Pericardium fibroblast (primary cell): Measurements from ENCODE around the gene PFKL. TPM values are rescaled to one million over a fixed set of nuclear protein-coding genes. Genes with fewer than 3 reads are reported as not detected.

Source experiments
- total RNA-seq: library from RNA; depleted of rRNA; stranded (reverse); fragments of >200 nt; gene quantifications from 2 replicates; pipeline ENCODE4 v1.2.3, GENCODE V29; 2015

PFKL gene
- total RNA-seq: 96.3 and 149 TPM in 2 replicates

DNA sequence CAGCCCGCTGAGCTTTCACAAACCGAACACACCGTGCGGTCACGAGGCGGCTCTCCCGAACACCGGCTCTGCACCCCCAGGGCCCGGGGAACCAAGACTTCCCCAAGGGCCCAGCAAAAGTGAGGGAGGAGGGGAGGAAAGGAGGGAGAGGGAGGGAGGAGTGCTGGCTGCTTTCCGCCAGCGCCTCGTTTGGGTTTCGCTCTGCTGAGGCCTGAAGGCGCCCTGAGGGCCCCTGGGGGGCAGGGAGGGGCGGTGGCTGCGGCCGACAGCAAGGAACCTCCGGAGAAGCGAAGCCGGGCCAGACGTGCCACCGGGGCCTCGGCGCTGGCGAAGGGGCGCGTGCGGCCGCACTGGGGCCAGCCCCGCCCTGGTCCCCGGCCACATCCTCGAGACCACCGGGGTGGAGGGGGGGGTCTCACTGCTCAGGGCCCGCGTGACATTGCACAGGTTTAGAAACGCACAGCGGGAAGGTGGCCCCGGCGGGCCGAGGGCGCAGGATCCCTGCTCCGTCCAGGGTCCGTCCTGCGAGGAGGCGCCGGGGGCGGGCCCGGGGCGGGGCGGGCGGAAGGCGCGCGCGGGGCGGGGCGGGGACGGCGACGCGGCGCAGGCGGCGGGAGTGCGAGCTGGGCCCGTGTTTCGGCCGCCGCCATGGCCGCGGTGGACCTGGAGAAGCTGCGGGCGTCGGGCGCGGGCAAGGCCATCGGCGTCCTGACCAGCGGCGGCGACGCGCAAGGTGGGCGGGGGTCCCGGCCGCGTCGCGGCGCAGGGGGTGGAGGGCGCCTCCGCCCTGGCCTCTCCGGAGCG, at the start of gene PFKL:
TSS of gene PFKL (plus strand) at position 596 of the 804 bp plus-strand sequence. CDS start at position 649, 53 bp downstream.

DNA sequence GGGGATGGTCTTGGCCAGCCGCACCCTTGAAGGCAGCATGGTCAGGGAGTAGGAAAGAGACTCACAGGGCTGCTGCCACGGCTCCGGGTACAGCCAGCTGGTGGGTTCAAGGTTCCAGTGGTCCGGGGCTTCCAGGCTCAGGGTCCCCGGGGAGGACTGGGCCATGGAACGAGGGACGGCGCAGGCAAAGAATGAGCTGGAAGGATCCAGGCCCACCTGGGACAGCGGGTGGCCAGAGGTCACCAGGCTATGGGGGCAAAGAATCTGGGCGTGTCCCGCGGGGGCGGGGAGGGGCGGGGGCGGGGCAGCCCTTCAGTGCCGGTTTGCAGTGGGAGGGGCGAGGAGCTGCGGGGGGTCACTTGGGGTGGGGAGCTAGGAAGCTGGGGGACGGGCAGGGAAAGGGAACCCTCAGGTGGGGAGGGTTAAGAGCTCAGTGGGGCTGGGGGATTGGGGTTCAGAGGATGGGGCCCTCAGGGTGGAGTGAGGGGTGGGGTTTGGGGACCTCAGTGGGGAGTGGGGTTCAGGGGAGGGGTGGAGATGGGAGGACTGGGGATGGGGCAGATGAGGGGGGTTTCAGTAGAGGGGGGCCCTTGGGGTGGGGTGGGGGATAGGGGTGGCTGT, 38.1 kb upstream of the PFKL start, which contains the start of gene DNMT3L:
TSS of gene DNMT3L (minus strand) at position 223 of the 621 bp plus-strand sequence. CDS start 638 bp downstream, outside the sequence.

DNA sequence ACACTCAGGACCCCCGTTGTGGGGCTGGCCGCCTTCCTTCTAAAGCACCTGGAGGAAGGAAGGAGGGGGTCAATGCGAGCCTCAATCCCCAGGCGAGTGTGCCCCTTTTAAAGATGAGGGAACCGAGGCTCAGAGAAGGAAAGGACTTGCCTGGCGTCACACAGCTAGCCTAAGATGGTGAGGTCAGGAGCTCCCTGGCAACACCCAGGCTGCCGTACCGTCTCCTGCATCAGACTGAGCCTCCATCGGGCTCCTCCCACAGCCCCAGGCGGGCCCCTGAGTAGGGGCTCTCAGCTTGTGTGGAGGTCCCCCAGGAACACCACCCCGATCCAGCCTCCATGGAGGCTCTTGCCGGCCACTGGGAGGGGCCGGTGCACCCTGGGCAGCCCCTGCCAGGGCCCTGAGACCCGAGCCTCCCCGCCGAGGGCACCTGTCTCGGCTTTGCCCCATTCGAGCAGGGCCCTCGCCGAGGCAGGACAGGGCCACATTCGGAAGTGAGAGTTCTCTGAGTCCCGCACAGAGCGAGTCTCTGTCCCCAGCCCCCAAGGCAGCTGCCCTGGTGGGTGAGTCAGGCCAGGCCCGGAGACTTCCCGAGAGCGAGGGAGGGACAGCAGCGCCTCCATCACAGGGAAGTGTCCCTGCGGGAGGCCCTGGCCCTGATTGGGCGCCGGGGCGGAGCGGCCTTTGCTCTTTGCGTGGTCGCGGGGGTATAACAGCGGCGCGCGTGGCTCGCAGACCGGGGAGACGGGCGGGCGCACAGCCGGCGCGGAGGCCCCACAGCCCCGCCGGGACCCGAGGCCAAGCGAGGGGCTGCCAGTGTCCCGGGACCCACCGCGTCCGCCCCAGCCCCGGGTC, 14.5 kb upstream of the PFKL start, which contains the start of gene AIRE:
TSS of gene AIRE (plus strand) at position 739 of the 855 bp plus-strand sequence. CDS start 131 bp downstream, outside the sequence.

DNA sequence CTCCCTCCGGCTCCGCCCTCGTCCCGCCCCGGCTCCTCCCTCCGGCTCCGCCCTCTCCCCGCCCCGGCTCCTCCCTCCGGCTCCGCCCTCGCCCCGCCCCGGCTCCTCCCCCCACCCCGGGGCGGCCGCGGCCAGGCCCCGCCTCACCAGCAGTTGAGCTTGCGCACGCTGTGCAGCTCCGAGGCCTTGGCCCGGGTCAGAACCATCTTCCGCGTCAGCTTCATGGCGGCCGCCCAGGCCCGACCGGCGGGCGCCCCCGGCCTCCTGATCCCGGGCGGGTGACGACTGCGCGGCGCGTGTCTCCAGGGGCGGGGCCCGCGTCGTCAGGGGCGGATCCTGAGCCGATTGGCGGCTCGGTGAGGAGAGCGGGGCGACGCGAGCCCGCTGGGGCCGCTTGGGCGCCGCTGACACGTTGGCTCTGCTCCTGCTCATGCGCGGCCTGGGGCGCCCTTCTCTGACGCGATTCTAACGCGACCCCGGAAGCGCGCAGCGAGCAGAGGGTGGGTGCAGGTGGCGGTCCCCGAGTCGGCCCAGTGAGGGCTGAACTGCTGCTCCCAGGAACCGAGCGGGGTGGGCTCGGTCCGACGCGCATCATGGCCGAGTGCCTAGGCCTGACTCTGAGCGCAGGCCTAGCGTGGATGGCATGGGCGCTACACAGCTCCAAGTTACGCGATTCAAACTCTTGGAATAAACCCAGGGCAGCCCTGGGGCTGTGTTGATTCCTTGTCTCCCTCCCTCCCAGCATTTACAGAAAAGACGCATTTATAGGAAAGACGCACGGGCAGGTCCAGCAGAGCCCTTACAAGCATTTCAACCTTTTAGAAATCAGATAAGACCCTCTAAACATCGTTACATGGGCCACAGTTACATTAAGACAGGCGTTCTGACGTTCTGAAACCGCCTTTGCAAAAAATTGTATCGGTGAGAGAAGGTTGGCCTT, 39.4 kb downstream of the PFKL start, which contains the start of gene CFAP410:
TSS of gene CFAP410 (minus strand) at position 420 of the 940 bp plus-strand sequence. CDS start at position 224, 196 bp downstream.

DNA sequence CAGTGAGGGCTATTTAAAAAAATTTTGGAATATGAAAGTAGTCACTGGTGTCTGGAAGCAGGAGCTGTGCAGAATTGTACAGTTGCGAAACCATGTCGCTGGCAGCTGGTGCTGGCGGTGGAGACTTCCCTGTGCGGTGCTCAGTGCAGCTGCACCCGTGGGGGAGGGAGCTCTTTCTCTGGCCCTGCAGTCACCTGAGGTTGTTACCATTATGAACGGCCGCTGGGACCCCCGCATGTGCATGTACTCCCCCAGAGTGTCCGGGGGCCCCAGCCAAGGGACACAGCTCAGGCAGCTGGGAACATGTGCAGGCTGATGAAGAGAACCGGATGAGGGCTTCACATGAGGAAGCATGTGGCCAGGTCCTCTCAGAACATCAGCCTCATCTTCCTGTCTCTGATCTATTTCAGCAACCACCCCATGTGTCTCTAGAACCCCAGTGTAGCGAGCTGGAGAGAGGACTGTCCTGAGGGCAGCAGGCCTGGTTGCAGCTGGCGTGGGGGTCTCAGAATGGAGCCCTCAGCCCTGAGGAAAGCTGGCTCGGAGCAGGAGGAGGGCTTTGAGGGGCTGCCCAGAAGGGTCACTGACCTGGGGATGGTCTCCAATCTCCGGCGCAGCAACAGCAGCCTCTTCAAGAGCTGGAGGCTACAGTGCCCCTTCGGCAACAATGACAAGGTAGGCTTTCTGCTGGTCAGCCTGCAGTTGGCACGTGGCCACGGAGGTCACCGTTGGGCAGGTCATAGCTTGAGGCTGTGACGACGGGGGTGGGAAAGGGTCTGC, 53.5 kb downstream of the PFKL start, which contains the start of gene TRPM2:
TSS of gene TRPM2 (plus strand) at position 431 of the 780 bp plus-strand sequence. CDS start at position 511, 80 bp downstream.

Other genes starting within 250 kb of the PFKL start
- 2.2 and 11.2 TPM in 2 replicates for gene PWP2, start 192.7 kb upstream of the PFKL start, total RNA-seq
- gene GATD3, start 166.4 kb upstream of the PFKL start, total RNA-seq: 9.9 and 68.1 TPM in 2 replicates
- 0.35 TPM in 1 of 2 replicates, not detected in the other for gene ICOSLG, start 59.1 kb upstream of the PFKL start, total RNA-seq
- not detected in 2 replicates for gene DNMT3L, start 38.2 kb upstream of the PFKL start, total RNA-seq
- not detected in 2 replicates for gene AIRE, start 14.2 kb upstream of the PFKL start, total RNA-seq
- gene CFAP410, start 39.3 kb downstream of the PFKL start, total RNA-seq: 18.7 and 21.5 TPM in 2 replicates
- gene TRPM2, start 53.6 kb downstream of the PFKL start, total RNA-seq: not detected in 2 replicates
- 3.0 and 3.5 TPM in 2 replicates for gene LRRC3, start 155.5 kb downstream of the PFKL start, total RNA-seq
- not detected in 2 replicates for gene KRTAP10-1, start 240.1 kb downstream of the PFKL start, total RNA-seq